ENCODE data around the gene SOAT1.

DNA sequence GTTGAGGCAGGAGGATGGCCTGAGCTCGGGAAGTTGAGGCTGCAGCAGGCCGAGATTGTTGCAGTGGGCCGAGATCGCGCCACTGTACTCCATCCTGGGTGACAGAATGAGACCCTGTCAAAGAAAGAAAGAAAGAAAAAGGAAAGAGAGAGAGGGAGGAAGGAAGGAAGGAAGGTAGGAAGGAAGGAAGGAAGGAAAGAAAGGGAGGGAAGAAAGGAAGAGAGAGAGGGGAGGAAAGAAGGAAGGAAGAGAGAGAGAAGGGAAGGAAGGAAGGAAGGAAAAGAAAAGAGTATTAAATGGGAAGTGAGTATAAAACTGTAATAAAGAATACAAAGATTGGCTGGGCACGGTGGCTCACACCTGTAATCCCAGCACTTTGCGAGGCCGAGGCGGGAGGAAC, 45.7 kb upstream of the SOAT1 start:
- TF ChIP-seq ZNF8 (CRISPR knock-in tag; IDR thresholded peaks at IDR 0.05), result no peak
- no peak for TF ChIP-seq GLIS3 (CRISPR knock-in tag; IDR thresholded peaks at IDR 0.05)
- TF ChIP-seq, protein P1, sequence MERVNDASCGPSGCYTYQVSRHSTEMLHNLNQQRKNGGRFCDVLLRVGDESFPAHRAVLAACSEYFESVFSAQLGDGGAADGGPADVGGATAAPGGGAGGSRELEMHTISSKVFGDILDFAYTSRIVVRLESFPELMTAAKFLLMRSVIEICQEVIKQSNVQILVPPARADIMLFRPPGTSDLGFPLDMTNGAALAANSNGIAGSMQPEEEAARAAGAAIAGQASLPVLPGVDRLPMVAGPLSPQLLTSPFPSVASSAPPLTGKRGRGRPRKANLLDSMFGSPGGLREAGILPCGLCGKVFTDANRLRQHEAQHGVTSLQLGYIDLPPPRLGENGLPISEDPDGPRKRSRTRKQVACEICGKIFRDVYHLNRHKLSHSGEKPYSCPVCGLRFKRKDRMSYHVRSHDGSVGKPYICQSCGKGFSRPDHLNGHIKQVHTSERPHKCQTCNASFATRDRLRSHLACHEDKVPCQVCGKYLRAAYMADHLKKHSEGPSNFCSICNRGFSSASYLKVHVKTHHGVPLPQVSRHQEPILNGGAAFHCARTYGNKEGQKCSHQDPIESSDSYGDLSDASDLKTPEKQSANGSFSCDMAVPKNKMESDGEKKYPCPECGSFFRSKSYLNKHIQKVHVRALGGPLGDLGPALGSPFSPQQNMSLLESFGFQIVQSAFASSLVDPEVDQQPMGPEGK (CRISPR knock-in tag; IDR thresholded peaks at IDR 0.05; ENCODE audit: borderline replicate concordance), result no peak
- no peak for TF ChIP-seq ARNTL (CRISPR knock-in tag; IDR thresholded peaks at IDR 0.05; ENCODE audit: borderline replicate concordance, low read depth)
- TF ChIP-seq ISL1 (CRISPR knock-in tag; IDR thresholded peaks at IDR 0.05), result no peak
- no peak for TF ChIP-seq RARB (CRISPR knock-in tag; IDR thresholded peaks at IDR 0.05)
